Smooth muscle cell of trachea (primary cell): ENCODE results near the gene IL18R1. TPM values are rescaled to one million over a fixed set of nuclear protein-coding genes. Genes with fewer than 3 reads are reported as not detected.

ENCODE experiments used
- total RNA-seq: library from RNA; depleted of rRNA; stranded (reverse); fragments of >200 nt; gene quantifications from 2 replicates; pipeline ENCODE4 v1.2.1, GENCODE V29; 2014

Gene IL18R1, protein sequence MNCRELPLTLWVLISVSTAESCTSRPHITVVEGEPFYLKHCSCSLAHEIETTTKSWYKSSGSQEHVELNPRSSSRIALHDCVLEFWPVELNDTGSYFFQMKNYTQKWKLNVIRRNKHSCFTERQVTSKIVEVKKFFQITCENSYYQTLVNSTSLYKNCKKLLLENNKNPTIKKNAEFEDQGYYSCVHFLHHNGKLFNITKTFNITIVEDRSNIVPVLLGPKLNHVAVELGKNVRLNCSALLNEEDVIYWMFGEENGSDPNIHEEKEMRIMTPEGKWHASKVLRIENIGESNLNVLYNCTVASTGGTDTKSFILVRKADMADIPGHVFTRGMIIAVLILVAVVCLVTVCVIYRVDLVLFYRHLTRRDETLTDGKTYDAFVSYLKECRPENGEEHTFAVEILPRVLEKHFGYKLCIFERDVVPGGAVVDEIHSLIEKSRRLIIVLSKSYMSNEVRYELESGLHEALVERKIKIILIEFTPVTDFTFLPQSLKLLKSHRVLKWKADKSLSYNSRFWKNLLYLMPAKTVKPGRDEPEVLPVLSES
- total RNA-seq, result 0.44 and 0.66 TPM in 2 replicates

DNA sequence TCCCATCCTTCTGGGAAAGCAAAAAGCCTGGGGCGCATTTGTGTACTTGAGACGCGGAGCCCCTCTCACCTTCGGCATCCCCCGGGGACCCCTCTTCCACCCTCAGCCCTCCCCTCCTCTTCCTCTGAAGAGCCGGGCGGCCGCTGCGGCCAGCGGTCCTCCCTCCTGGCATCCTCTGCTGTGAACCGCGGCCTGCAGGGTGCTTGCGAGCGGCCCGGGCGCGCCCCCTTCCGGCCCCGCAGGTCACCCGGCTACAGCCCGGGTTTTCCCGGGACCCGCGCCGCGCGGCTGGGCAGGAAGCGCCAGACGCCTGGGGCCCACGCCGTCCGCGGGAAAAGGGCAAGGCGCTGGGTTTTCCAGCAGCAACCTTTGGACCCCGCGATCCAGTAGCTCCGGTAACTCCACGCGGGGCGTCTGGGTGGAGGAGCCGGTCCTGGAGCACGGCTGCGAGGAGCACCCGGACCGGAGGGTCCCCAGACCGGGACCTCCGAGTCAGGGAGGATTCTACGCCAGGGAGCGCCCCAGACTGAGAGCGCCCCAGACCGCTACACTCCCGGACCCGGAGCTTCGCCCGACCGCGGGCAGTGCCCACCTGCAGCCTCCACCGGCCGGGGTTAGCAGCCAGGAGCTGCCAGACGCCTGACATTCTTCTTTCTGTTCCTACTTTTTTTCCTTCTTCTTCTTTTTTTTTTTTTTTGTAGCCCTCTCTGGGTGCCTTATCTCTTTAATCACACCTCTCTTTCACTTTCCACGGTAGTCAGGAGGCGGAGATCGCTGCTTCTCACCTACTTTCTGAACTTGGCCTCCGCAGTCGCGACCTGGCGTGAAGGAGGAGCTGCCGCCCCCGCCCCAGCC is at the start of gene IL18R1:
TSS of gene IL18R1 (plus strand) at position 271 of the 855 bp plus-strand sequence. CDS start 6,865 bp downstream, outside the sequence.

DNA sequence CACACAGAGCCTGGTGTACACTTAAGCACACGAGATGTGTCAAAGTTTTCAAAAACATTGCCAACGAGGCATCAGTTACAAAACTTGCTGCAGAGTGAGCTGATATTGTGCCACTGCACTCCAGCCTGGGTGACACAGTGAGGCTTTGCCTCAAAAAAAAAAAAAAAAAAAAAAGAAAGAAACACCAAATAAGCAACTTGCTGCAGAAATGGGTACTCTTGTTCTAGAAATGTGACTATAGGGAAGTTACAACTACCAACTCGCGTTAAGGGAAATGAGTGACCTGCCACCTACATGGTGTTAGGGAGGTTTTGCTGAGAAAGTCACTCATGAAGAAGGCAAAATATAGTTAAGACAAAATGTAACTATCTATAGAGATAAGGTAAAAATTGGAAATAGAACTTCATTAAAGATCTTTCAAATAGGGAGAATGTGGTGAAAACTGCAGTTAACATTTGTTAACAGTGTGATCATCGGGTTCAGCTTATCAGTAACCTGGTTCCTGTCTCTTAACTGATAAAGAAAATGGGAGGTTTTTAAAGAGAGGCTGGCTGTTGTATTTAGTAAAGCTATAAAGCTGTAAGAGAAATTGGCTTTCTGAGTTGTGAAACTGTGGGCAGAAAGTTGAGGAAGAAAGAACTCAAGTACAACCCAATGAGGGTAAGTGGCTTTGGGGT is 44.5 kb upstream of the IL18R1 start, which contains the start of gene IL1RL1:
TSS of gene IL1RL1 (plus strand) at position 600 of the 677 bp plus-strand sequence. CDS start 26,702 bp downstream, outside the sequence.

DNA sequence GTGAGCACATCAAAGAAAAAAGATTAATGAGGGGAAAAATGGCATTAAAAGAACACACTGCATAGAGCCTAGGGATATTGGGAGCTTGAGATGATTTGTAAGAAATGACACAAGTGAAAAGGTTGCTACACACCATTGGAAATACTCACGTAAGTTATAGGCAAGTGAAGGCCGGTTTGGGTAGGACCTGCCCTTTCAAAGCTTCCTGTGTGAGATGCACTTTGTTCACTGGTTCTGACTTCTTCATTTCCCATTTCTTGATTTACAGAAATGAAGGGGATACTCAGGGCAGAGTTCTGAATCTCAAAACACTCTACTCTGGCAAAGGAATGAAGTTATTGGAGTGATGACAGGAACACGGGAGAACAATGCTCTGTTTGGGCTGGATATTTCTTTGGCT is 67.3 kb downstream of the IL18R1 start, which contains the start of gene IL18RAP:
TSS of gene IL18RAP (plus strand) at position 251 of the 400 bp plus-strand sequence. CDS start at position 369, 118 bp downstream.

Other genes starting within 250 kb of the IL18R1 start
- 105 and 154 TPM in 2 replicates for gene IL1R1, start 213.1 kb upstream of the IL18R1 start, total RNA-seq
- gene IL1RL2, start 168.8 kb upstream of the IL18R1 start, total RNA-seq, result 0.73 and 2.3 TPM in 2 replicates
- gene IL1RL1, start 44.2 kb upstream of the IL18R1 start, total RNA-seq, result 0.33 and 0.44 TPM in 2 replicates
- not detected in 2 replicates for gene IL18RAP, start 67.4 kb downstream of the IL18R1 start, total RNA-seq
- gene SLC9A4, start 117.4 kb downstream of the IL18R1 start, total RNA-seq, result not detected in 2 replicates